GM19193 (cell line): ENCODE results near the gene UBR3.

Experiments
- POLR2A ChIP-seq: IDR thresholded peaks from 4 replicates; pipeline ENCODE4 v1.6.1; 2011; ENCODE audit not compliant: insufficient read depth, insufficient read length; ENCODE audit errors: extremely low read depth

The UBR3 gene

GRCh38 chr2:170098626-170099312 is 271.5 kb downstream of the UBR3 start:
- no peak for TF ChIP-seq POLR2A

- no peak for TF ChIP-seq POLR2A
Observed at GRCh38 chr2:170101789-170102188, 274.5 kb downstream of the UBR3 start.

GRCh38 chr2:170106102-170106840 is 279.0 kb downstream of the UBR3 start:
- no peak for TF ChIP-seq POLR2A

- TF ChIP-seq POLR2A: no peak
Observed at GRCh38 chr2:170113168-170113894, 286.1 kb downstream of the UBR3 start.

GRCh38 chr2:170115501-170116229 is 288.4 kb downstream of the UBR3 start:
- TF ChIP-seq POLR2A: no peak

GRCh38 chr2:170118641-170119040 is 291.4 kb downstream of the UBR3 start:
- TF ChIP-seq POLR2A: no peak

- TF ChIP-seq POLR2A: no peak
Observed at GRCh38 chr2:170121689-170122088, 294.4 kb downstream of the UBR3 start.

GRCh38 chr2:170122883-170123547 is 295.8 kb downstream of the UBR3 start:
- TF ChIP-seq POLR2A: no peak

- no peak for TF ChIP-seq POLR2A
Observed at GRCh38 chr2:170123593-170123992, 296.3 kb downstream of the UBR3 start.
